Lower leg skin (tissue), 3 donors: ENCODE data around the gene ADAMTSL2.

Experiments used
- POLR2A ChIP-seq, 2 donors: fragments of 450-650 bp; IDR thresholded peaks; one replicate each; pipeline ENCODE4 v1.6.1; 2016 to 2017; ENCODE audit warnings: antibody characterized with exemption in 2 of 2, mild to moderate bottlenecking in 1 of 2, moderate library complexity in 1 of 2
- TF ChIP-seq, protein P1 (sequence below), 3 donors: fragments of 450-650 bp; IDR thresholded peaks; one replicate each; pipeline ENCODE4 v1.5.1; 2016; ENCODE audit warnings: antibody characterized with exemption in 3 of 3, mild to moderate bottlenecking in 3 of 3, moderate library complexity in 2 of 3

GRCh38 chr9:133571896-133572595, 37.5 kb downstream of the ADAMTSL2 start:
- TF ChIP-seq POLR2A (IDR thresholded peaks at IDR 0.05) = no peak
- TF ChIP-seq, protein P1, sequence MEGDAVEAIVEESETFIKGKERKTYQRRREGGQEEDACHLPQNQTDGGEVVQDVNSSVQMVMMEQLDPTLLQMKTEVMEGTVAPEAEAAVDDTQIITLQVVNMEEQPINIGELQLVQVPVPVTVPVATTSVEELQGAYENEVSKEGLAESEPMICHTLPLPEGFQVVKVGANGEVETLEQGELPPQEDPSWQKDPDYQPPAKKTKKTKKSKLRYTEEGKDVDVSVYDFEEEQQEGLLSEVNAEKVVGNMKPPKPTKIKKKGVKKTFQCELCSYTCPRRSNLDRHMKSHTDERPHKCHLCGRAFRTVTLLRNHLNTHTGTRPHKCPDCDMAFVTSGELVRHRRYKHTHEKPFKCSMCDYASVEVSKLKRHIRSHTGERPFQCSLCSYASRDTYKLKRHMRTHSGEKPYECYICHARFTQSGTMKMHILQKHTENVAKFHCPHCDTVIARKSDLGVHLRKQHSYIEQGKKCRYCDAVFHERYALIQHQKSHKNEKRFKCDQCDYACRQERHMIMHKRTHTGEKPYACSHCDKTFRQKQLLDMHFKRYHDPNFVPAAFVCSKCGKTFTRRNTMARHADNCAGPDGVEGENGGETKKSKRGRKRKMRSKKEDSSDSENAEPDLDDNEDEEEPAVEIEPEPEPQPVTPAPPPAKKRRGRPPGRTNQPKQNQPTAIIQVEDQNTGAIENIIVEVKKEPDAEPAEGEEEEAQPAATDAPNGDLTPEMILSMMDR (IDR thresholded peaks at IDR 0.05) = no peak
